Measurements from ENCODE around the gene UBE2V1. TPM values are rescaled to one million over a fixed set of nuclear protein-coding genes. Genes with fewer than 3 reads are reported as not detected.

The UBE2V1 gene
- total and polyA plus RNA-seq, 2 of the 13 experiments (the other 11 are each of a cell fraction or from before 2014, with no cell fraction given) = 81.3 to 132 TPM

DNA sequence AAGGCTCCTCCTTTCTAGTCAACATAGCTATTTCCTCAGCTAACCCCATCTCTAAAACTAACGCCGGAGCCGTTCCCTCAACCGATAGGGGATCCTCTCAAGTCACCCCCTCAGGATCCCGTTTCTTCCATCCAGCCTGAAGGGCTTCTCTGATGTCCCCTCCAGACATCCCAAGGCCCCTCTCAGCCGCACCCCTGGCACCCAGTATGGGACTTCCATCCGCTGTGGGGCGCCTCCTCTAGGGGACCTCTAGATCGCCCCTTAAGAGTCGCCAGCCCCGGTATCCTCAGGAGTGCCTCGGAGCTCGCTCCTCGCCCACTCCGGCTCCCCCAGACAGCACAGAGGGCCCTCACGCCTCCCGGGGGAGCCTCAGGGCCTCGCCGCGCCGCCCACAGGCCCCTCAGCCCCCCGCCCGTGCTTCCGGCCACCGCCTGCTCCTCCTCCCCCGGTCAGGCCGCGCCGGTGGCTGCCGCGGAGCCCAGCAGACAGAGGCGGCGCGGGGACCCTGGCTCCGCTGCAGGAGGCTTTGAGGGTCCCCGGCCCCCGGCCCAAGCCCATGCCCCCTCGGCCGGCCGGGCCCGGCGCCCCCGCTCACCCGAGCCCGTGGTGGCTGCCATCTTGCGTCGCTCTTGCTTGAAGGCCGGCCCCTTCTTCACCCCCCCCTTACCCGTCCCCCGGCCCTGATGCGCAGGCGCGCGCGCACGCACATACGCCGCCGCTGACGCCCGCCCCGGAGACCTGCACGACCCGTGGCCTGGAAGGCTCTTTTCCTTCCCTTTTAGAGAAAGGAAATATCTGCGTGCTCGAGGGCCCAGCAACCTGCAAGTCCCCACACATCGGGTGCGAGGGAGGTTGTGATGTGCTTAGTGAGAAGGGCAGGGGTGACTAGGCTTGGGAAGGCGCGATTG is at the start of gene UBE2V1 (continued):
- TF ChIP-seq ZFX (CRISPR knock-in tag; IDR thresholded peaks at IDR 0.05; ENCODE audit: low read depth) (peak; percentile 99), DPF2 (CRISPR knock-in tag; IDR thresholded peaks at IDR 0.05; ENCODE audit: borderline replicate concordance, low read depth) (no peak), AGO2 (optimal IDR thresholded peaks at IDR 0.05; ENCODE audit: low read depth, low read length) (peak; percentile 88), NR3C1 (CRISPR knock-in tag; IDR thresholded peaks at IDR 0.05) (no peak), ZNF207 (IDR thresholded peaks at IDR 0.05; ENCODE audit: borderline replicate concordance) (no peak), PRMT3 (CRISPR knock-in tag; IDR thresholded peaks at IDR 0.05; ENCODE audit: borderline replicate concordance, low read depth) (no peak), SMYD3 (CRISPR knock-in tag; IDR thresholded peaks at IDR 0.05) (no peak), GABPA (IDR thresholded peaks at IDR 0.05; ENCODE audit: low read depth, low read length) (peak; percentile 57), GABPA (CRISPR knock-in tag; IDR thresholded peaks at IDR 0.05; ENCODE audit: low read depth) (peak; percentile 59; the same call in 1 of the 2 replicates), MTA3 (CRISPR knock-in tag; IDR thresholded peaks at IDR 0.05) (no peak), NONO (IDR thresholded peaks at IDR 0.05) (no peak), NONO (CRISPR knock-in tag; conservative IDR thresholded peaks at IDR 0.05) (peak; percentile 90)
- TF ChIP-seq, protein P1, sequence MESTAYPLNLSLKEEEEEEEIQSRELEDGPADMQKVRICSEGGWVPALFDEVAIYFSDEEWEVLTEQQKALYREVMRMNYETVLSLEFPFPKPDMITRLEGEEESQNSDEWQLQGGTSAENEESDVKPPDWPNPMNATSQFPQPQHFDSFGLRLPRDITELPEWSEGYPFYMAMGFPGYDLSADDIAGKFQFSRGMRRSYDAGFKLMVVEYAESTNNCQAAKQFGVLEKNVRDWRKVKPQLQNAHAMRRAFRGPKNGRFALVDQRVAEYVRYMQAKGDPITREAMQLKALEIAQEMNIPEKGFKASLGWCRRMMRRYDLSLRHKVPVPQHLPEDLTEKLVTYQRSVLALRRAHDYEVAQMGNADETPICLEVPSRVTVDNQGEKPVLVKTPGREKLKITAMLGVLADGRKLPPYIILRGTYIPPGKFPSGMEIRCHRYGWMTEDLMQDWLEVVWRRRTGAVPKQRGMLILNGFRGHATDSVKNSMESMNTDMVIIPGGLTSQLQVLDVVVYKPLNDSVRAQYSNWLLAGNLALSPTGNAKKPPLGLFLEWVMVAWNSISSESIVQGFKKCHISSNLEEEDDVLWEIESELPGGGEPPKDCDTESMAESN (CRISPR knock-in tag; conservative IDR thresholded peaks at IDR 0.05) = peak; percentile 94
- TF ChIP-seq, protein P2, sequence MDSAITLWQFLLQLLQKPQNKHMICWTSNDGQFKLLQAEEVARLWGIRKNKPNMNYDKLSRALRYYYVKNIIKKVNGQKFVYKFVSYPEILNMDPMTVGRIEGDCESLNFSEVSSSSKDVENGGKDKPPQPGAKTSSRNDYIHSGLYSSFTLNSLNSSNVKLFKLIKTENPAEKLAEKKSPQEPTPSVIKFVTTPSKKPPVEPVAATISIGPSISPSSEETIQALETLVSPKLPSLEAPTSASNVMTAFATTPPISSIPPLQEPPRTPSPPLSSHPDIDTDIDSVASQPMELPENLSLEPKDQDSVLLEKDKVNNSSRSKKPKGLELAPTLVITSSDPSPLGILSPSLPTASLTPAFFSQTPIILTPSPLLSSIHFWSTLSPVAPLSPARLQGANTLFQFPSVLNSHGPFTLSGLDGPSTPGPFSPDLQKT (CRISPR knock-in tag; IDR thresholded peaks at IDR 0.05; ENCODE audit: borderline replicate concordance) = no peak
- TF ChIP-seq, protein P3, sequence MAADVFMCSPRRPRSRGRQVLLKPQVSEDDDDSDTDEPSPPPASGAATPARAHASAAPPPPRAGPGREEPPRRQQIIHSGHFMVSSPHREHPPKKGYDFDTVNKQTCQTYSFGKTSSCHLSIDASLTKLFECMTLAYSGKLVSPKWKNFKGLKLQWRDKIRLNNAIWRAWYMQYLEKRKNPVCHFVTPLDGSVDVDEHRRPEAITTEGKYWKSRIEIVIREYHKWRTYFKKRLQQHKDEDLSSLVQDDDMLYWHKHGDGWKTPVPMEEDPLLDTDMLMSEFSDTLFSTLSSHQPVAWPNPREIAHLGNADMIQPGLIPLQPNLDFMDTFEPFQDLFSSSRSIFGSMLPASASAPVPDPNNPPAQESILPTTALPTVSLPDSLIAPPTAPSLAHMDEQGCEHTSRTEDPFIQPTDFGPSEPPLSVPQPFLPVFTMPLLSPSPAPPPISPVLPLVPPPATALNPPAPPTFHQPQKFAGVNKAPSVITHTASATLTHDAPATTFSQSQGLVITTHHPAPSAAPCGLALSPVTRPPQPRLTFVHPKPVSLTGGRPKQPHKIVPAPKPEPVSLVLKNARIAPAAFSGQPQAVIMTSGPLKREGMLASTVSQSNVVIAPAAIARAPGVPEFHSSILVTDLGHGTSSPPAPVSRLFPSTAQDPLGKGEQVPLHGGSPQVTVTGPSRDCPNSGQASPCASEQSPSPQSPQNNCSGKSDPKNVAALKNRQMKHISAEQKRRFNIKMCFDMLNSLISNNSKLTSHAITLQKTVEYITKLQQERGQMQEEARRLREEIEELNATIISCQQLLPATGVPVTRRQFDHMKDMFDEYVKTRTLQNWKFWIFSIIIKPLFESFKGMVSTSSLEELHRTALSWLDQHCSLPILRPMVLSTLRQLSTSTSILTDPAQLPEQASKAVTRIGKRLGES (CRISPR knock-in tag; IDR thresholded peaks at IDR 0.05; ENCODE audit: borderline replicate concordance) = no peak
- TF ChIP-seq, protein P4, sequence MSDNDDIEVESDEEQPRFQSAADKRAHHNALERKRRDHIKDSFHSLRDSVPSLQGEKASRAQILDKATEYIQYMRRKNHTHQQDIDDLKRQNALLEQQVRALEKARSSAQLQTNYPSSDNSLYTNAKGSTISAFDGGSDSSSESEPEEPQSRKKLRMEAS (IDR thresholded peaks at IDR 0.05) = peak; percentile 68
- TF ChIP-seq, protein P5, sequence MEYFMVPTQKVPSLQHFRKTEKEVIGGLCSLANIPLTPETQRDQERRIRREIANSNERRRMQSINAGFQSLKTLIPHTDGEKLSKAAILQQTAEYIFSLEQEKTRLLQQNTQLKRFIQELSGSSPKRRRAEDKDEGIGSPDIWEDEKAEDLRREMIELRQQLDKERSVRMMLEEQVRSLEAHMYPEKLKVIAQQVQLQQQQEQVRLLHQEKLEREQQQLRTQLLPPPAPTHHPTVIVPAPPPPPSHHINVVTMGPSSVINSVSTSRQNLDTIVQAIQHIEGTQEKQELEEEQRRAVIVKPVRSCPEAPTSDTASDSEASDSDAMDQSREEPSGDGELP (IDR thresholded peaks at IDR 0.05; ENCODE audit: borderline replicate concordance, low read depth) = no peak; the same call in 1 of the 2 replicates
- TF ChIP-seq, protein P6, sequence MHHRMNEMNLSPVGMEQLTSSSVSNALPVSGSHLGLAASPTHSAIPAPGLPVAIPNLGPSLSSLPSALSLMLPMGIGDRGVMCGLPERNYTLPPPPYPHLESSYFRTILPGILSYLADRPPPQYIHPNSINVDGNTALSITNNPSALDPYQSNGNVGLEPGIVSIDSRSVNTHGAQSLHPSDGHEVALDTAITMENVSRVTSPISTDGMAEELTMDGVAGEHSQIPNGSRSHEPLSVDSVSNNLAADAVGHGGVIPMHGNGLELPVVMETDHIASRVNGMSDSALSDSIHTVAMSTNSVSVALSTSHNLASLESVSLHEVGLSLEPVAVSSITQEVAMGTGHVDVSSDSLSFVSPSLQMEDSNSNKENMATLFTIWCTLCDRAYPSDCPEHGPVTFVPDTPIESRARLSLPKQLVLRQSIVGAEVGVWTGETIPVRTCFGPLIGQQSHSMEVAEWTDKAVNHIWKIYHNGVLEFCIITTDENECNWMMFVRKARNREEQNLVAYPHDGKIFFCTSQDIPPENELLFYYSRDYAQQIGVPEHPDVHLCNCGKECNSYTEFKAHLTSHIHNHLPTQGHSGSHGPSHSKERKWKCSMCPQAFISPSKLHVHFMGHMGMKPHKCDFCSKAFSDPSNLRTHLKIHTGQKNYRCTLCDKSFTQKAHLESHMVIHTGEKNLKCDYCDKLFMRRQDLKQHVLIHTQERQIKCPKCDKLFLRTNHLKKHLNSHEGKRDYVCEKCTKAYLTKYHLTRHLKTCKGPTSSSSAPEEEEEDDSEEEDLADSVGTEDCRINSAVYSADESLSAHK (CRISPR knock-in tag; IDR thresholded peaks at IDR 0.05; ENCODE audit: borderline replicate concordance) = no peak; the same call in 1 of the 2 replicates
